GM12874 (cell line): ENCODE data around the gene TNFAIP8L2.

Experiments
- TF ChIP-seq, protein P1 (sequence below): IDR thresholded peaks from 2 replicates; pipeline ENCODE4 v1.5.1; 2011; ENCODE audit warnings: low read depth, mild to moderate bottlenecking, control low read depth, low read length, moderate library complexity; ENCODE audit not compliant: insufficient read depth

Gene TNFAIP8L2

GRCh38 chr1:151137789-151138188 is 18.7 kb upstream of the TNFAIP8L2 start:
- TF ChIP-seq, protein P1, sequence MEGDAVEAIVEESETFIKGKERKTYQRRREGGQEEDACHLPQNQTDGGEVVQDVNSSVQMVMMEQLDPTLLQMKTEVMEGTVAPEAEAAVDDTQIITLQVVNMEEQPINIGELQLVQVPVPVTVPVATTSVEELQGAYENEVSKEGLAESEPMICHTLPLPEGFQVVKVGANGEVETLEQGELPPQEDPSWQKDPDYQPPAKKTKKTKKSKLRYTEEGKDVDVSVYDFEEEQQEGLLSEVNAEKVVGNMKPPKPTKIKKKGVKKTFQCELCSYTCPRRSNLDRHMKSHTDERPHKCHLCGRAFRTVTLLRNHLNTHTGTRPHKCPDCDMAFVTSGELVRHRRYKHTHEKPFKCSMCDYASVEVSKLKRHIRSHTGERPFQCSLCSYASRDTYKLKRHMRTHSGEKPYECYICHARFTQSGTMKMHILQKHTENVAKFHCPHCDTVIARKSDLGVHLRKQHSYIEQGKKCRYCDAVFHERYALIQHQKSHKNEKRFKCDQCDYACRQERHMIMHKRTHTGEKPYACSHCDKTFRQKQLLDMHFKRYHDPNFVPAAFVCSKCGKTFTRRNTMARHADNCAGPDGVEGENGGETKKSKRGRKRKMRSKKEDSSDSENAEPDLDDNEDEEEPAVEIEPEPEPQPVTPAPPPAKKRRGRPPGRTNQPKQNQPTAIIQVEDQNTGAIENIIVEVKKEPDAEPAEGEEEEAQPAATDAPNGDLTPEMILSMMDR = no peak

- TF ChIP-seq, protein P1 = no peak
These were observed 13.9 kb upstream of the TNFAIP8L2 start for GRCh38 chr1:151142411-151143056.

DNA sequence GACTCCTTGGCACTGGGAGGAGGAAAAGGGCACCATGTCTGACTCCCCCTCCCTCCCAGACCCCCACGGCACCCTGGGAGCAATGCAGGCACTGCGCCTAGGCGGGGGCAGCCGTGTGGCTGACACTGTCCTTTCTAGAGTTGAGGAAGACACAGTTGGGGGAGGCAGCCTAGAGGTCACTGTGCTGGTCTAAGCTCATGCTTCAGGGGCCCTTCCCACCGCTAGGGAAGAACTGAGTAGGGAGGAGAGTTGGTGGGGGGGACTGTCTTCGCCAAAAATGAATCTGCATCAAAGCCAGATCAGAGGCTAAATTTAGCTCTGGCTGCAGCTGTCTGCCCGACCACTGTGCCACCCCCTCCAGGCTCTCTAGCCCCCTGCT is 13.4 kb upstream of the TNFAIP8L2 start:
- TF ChIP-seq, protein P1 = no peak

DNA sequence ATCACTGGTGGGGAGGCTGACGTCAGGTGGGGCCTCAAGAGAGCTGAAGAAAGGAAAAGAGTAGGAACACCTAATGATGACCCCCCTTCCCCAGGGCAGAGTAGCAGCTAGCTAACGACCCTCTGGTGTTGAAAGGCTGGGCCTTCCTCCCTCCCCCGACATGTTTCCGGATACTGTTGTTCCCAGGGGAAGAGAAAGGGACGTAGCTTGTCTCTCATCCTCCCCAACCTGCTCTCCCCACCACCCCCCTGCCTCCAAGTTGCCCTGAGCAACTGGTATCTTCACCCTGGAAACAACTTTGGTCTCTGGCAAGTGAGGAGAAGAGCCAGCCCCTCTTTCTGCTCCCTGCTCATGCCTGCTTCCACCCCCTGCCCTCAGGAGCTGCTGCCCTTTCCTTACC is 12.5 kb upstream of the TNFAIP8L2 start:
- TF ChIP-seq, protein P1 = no peak

DNA sequence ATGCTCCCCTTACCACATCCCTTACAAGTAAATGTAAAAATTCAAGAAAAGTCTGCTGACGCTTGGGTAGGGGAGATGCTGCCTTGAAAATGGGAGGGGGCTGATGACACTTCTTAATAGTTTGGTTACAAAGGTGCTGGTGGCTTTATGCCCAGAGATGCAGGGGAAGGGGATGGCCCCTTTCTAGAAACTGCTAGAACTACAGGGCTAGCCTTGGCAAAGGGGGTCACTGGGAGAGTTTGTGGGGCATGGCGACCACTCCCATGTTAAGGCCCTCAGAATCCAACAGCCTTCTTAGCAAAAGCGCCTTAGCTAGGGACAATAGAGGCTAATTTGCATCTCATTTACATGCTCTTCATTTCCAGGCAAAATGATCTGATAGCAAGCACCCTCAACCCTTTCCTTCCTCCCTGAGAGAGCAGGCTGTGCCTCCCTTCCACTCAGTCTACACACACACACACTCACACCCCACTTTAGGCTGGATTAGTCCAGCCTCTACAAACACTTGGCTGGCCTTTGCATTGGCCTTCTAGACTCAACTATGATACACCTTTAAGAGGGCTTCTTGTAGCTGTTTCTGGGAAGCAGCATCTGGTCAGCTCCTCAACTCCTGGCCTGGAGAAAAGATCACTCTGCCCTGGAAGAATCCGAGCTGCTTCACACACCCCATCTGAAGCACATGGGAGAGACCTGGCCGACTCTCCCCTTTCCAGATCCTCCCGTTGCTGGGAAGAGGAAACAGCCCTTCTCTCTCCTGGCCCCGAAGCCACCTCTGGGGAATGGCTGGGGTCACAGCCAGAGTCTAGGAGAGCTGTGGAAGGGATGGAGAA is 11.8 kb upstream of the TNFAIP8L2 start:
- TF ChIP-seq, protein P1 = no peak

DNA sequence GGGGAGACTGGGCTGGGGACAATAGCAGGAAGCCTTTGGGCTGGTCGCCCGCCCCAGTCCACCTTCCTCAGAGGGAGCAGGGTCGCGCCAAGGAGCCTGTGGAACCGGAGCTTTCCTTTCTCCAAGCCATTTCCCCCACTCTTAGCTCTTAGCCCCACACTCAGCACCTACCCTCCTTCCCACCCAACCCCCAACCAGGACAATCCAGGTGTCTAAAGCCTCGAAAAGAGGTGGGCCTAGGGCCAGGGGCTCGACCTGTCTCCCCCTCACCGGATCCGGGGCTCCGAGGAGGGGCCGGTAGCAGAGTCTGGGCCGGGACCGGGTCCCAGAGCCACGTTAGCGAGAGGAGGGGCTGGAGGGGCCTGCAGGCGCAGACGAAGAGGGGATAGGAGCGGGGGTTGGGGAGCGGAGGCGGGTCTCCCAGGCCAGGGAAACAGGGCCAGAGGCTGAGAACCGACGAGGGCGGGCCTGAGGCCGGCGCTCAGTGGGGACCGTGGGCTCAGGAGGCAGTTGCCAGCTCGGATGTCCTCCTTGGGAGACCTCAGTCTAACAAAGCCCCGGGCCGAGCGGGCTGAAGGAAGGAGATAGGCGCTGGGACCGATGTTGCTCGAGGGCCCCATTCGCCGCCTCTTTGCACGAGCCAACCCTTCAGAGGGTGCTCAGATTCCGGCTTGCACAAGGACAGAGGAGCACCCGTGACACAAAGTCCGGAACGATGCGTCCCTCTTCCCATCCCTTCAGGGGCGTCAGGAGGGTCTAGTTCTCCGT is 11.0 kb upstream of the TNFAIP8L2 start:
- TF ChIP-seq, protein P1 = no peak

GRCh38 chr1:151146072-151146411 is 10.4 kb upstream of the TNFAIP8L2 start:
- TF ChIP-seq, protein P1 = no peak
